ENCODE measurements around the gene MBD3L5. TPM values are rescaled to one million over a fixed set of nuclear protein-coding genes. Genes with fewer than 3 reads are reported as not detected.

Gene MBD3L5
- not detected for total RNA-seq

GRCh38 chr19:7030278-7030677 is at the start of gene MBD3L5:
Gene MBD3L5, plus strand, starts transcription at chr19:7030578. Its CDS starts 34 bp downstream, at chr19:7030612.

GRCh38 chr19:7021331-7021730 is 9.0 kb upstream of the MBD3L5 start, which contains the start of gene MBD3L2B:
Gene MBD3L2B, minus strand, starts transcription at chr19:7021431. Its CDS starts 34 bp downstream, at chr19:7021397.

GRCh38 chr19:7040079-7040478 is 9.7 kb downstream of the MBD3L5 start, which contains the start of gene MBD3L4:
Gene MBD3L4, minus strand, starts transcription at chr19:7040179. Its CDS starts 35 bp downstream, at chr19:7040144.

GRCh38 chr19:7049021-7049420 is 18.6 kb downstream of the MBD3L5 start, which contains the start of gene MBD3L2:
Gene MBD3L2, plus strand, starts transcription at chr19:7049321. Its CDS starts 53 bp downstream, at chr19:7049374.

GRCh38 chr19:7058576-7058975 is 28.2 kb downstream of the MBD3L5 start, which contains the start of gene MBD3L3:
Gene MBD3L3, minus strand, starts transcription at chr19:7058676. Its CDS starts 71 bp downstream, at chr19:7058605.

GRCh38 chr19:7069042-7069903 is 38.9 kb downstream of the MBD3L5 start, which contains the start of gene ZNF557:
Gene ZNF557, plus strand, starts transcription at chr19:7069703. Its CDS starts 5,372 bp downstream, at chr19:7075075.

Other genes starting within 250 kb of the MBD3L5 start
- gene ADGRE1, start 143.0 kb upstream of the MBD3L5 start, total RNA-seq = 2.1 TPM
- not detected for gene MBD3L2B, start 9.1 kb upstream of the MBD3L5 start, total RNA-seq
- gene MBD3L4, start 9.6 kb downstream of the MBD3L5 start, total RNA-seq = not detected
- gene MBD3L2, start 18.7 kb downstream of the MBD3L5 start, total RNA-seq = not detected
- gene MBD3L3, start 28.1 kb downstream of the MBD3L5 start, total RNA-seq = not detected
- 27.2 TPM for gene ZNF557, start 39.1 kb downstream of the MBD3L5 start, total RNA-seq

All from camera-type eye (tissue), 1 donor.